Breast epithelium (tissue), 3 donors: Measurements from ENCODE around the gene FAM25A.

ENCODE experiments used
- POLR2A ChIP-seq: fragments of 450-650 bp; IDR thresholded peaks from one replicate; pipeline ENCODE4 v1.6.1; 2016; ENCODE audit warnings: antibody characterized with exemption, mild to moderate bottlenecking, moderate library complexity
- TF ChIP-seq, protein P1 (sequence below), 3 donors: fragments of 450-650 bp; IDR thresholded peaks; one replicate each; pipeline ENCODE4 v1.5.1; 2016 to 2017; ENCODE audit warnings: antibody characterized with exemption in 3 of 3, mild to moderate bottlenecking in 3 of 3, moderate library complexity in 3 of 3

- TF ChIP-seq, protein P1, sequence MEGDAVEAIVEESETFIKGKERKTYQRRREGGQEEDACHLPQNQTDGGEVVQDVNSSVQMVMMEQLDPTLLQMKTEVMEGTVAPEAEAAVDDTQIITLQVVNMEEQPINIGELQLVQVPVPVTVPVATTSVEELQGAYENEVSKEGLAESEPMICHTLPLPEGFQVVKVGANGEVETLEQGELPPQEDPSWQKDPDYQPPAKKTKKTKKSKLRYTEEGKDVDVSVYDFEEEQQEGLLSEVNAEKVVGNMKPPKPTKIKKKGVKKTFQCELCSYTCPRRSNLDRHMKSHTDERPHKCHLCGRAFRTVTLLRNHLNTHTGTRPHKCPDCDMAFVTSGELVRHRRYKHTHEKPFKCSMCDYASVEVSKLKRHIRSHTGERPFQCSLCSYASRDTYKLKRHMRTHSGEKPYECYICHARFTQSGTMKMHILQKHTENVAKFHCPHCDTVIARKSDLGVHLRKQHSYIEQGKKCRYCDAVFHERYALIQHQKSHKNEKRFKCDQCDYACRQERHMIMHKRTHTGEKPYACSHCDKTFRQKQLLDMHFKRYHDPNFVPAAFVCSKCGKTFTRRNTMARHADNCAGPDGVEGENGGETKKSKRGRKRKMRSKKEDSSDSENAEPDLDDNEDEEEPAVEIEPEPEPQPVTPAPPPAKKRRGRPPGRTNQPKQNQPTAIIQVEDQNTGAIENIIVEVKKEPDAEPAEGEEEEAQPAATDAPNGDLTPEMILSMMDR (IDR thresholded peaks at IDR 0.05), result no peak
- no peak for TF ChIP-seq POLR2A
Measured at GRCh38 chr10:86979296-86979818, 40.7 kb upstream of the FAM25A start.
